GM19025 (cell line): ENCODE measurements around the gene TUBGCP3.
A peak's percentile ranks its signal among the peaks of the same experiment; 100 is the strongest.
"Not testable (repeated sequence)": the region's sequence is repeated elsewhere in the genome, so short reads cannot be mapped to it uniquely, and the experiment has no call there.

Source experiments
- ATAC-seq: cut with Tn5 transposase; IDR thresholded peaks from one replicate; pipeline ENCODE4 v1.9.1; 2021; ENCODE audit warnings: mild to moderate bottlenecking, low read depth, moderate library complexity; ENCODE audit not compliant: unreplicated experiment

TUBGCP3 gene, protein sequence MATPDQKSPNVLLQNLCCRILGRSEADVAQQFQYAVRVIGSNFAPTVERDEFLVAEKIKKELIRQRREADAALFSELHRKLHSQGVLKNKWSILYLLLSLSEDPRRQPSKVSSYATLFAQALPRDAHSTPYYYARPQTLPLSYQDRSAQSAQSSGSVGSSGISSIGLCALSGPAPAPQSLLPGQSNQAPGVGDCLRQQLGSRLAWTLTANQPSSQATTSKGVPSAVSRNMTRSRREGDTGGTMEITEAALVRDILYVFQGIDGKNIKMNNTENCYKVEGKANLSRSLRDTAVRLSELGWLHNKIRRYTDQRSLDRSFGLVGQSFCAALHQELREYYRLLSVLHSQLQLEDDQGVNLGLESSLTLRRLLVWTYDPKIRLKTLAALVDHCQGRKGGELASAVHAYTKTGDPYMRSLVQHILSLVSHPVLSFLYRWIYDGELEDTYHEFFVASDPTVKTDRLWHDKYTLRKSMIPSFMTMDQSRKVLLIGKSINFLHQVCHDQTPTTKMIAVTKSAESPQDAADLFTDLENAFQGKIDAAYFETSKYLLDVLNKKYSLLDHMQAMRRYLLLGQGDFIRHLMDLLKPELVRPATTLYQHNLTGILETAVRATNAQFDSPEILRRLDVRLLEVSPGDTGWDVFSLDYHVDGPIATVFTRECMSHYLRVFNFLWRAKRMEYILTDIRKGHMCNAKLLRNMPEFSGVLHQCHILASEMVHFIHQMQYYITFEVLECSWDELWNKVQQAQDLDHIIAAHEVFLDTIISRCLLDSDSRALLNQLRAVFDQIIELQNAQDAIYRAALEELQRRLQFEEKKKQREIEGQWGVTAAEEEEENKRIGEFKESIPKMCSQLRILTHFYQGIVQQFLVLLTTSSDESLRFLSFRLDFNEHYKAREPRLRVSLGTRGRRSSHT

DNA sequence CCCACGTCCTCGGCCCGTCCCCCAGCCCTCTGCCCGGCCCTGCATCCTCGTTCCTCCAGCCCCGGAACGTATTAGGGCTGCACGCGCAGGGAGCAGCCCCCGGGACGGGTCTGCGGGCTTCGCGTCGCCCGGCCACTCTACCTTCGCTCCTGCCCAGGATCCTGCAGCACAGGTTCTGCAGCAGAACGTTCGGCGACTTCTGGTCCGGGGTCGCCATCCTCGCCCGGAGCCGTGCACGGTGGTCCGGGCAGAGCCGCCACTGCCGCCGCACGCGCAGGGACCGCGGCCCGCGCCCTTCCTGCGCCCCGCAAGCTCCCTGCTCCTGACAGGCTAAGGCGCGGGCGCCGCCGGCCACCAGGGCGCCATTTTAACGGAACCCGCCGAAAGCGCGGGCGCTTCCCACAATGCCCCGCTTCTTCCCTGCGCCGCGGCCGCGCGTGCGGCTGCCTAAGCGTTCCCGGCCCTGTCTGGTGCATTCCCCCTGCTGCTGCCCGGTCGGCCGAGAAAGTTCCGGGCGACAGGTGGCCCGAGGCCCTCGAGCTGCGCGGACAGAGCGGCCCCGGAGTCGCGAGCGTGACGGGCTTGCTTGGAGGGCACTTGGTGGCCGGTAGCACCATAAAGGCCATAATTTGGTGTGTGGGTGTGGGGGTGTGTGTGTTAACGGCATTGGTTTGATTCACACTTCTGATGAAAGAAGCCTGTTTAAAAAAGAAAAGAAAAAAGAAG, at the start of gene TUBGCP3:
Gene TUBGCP3, minus strand, starts transcription at position 390 of the 726 bp plus-strand sequence. Its CDS starts 173 bp downstream, at position 217.
- peak; percentile 72 for ATAC-seq

DNA sequence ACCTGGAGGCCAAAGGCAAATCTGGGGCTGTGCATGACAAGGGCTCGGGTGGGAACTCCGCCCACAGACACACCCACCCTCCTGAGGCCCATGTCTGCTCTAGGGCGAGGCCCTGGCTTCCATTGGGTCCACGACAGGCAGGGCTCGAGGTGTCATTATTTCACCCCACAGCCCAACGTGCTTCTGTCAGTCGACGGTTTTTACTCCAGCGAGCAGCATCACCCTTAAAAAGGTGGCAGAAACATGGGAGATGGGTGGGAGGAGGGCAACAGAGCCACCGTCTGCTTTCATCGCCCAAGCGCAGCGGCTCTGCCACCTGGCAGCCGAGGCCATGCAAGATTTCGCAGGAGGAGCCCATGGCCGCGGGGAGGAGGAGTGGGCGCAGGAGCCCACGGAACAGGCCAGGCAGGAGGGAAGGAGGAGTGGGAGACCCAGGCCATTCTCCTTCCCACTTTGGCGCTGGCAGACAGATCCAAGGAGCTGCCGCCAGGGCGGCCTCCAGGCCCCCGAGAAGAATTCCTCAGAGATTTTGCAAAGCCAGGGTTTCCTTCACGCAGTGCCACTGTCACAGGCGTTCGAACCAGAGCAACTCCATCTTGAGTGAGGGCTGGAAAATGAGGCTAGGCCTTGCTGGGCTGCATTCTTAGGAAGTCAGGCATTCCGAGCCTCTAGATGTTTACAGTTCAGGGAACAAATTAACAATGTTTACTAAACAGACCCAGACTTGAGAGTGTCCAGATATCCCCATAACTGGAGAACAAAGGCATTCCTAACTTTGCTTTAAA, 49.3 kb upstream of the TUBGCP3 start:
- ATAC-seq: no peak

DNA sequence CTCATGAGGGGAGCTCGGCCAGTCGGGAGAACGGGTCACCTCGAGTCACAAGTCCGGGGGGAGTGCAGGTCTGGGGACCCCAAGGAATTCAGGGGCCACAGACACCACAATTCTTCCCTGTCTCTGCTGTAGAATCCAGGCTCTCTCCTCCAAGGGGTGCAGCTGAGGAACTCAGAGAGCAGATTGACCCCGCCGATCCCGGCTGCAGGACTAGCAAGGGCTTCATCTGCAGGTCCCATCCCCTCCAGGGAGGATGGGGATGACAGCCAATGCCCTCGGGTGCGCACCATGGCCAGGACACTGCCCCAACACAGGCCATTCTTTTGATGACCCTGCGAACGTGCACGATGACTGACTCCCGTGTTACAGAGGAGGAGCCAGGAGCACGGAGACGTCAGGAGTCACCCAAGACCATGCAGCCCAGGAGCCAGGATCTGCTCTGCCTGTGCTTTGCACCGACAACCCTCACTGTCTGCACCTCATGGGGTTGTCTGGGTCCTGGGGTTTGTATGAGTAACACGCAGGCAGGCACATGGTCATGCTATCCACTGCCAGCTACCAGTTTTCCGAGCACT, 48.5 kb upstream of the TUBGCP3 start:
- no peak for ATAC-seq

DNA sequence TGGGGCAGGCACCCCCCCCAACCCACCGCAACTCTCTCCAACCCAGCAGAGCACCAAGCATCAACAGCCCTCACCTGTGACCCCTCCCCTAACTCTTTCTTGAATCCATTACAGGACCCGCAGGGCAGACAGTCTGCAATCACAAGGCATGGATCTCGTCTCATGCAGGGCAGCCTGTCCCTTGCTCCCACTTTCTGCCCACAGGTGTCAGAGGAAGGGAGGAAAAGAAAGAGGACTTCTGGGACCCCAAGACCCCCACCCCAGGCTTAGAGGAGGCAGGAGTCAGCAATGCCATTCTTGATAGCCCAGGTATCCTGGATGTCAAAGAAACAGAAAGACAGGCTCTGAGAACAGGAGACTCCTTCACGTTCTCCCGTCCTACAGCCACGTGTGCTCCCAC, 47.4 kb upstream of the TUBGCP3 start:
- no peak for ATAC-seq

DNA sequence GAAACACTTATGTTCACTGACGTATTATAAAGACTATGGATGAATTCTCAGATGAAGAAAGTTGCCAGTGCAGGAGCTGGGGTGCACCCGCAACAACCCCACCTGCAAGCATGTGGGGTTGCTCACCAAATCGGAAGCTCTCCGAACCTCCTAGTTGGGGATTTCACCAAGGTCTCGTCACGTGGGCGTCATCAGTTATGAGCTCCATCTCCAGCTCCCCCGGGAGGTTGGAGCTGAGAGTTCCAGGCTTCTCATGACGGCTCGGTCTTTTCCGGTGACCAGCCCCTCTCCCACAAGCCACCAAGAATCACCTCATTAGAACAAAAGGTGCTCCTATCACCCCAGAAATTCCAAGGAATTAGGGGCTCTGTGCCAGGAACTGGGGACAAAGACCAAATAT, 46.1 kb upstream of the TUBGCP3 start:
- ATAC-seq: no peak

DNA sequence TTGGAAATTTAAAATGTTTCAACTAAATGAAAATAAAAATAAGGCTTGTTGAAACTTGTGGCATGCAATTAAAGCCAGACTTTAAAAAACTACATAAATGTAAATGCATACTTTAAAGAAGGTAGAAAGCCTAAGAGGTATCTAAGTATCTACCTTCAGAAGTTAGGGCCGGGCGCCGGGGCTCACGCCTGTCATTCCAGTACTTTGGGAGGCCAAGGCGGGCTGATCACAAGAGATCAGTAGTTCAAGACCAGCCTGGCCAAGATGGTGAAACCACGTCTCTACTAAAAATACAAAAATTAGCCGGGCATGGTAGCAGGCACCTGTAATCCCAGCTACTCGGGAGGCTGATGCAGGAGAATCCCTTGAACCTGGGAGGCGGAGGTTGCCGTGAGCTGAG, 42.3 kb upstream of the TUBGCP3 start:
- not testable (repeated sequence) for ATAC-seq

DNA sequence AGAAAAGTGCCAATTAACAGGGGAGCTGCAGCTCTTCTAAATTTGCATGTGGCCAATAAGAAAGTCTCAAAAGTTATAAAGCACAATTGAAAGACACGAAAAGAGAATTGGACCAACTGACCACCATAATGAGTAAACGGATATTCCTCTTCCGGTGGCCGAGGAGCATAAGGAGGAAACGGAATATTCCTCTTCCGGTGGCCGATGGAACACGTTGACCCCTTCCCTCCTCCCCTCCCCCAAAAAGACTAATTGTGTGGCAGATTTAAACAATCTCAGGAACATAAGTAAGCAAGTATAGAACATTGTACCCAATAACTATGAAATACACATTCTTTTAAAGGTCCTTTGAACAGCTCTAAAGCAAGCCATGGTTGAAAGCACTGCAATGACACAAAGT, 41.2 kb upstream of the TUBGCP3 start:
- ATAC-seq: no peak

DNA sequence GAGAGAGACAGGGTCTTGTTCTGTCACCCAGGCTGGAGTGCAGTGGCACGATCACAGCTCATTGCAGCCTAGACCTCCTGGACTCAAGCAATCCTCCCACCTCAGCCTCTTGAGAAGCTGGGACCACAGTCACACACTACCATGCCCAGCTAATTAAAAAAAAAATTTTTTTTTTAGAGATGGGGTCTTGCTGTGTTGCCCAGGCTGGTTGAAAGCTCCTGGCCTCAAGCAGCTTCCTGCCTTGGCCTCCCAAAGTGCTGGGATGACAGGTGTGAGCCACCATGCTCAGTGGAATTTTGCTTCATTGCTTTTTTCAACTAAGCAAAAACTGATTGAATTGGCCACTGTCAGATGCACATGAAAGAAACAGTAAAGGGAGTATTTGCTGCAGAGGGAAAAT, 39.7 kb upstream of the TUBGCP3 start:
- not testable (repeated sequence) for ATAC-seq

DNA sequence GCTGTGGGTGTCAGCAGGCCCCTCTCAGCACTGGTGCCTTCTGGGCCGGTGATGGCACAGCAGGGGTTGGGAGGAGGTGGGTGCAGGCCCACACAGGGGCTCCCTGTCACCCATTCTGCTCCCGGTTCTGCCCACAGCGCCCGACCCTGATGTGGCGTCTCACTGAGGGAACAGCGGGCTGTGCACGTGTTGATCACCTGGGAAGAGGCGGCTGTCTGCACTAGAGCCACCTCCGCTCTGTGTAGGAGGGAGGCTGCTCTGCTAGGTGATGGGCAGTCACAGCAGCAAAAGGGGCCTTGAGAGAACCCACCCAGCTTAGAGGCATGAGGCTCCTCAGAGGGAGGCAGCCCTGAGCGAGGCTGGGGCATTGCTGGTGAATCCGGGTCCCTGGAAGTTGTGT, 39.2 kb upstream of the TUBGCP3 start:
- ATAC-seq: no peak

DNA sequence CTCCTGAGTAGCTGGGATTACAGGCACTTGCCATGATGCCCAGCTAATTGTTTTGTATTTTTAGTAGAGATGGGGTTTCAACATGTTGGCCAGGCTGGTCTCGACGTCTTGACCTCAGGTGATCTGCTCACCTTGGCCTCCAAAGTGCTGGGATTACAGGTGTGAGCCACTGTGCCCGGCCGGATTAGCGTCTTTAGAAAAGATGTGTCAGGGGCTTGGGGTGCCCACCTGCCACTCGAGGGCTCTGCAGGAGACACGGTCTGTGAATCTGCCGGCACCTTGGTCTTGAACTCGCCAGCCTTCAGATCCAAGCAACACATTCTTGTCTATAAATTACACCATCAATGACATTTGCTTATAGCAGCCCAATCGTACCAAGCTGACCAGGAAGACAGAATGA, 38.8 kb upstream of the TUBGCP3 start:
- no peak for ATAC-seq

DNA sequence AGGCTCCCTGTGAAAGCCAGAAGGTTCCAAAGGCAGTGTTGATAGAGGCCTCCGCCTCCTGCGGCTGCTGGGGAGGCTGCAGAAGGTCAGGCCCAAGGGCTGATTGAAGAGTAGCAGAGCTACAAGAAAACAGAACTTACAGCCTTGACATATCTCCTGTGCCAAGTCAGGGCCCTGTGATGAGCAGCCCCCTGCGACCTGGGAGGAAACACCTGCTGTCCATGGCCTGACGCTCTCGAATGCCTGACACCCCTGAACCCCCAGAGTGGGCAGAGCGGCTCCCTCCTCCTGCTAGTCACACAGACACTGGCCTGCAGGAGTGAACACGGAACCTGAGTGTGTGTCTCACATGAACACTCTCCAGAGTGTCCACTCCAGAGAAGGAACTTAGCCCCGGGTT, 38.2 kb upstream of the TUBGCP3 start:
- no peak for ATAC-seq

DNA sequence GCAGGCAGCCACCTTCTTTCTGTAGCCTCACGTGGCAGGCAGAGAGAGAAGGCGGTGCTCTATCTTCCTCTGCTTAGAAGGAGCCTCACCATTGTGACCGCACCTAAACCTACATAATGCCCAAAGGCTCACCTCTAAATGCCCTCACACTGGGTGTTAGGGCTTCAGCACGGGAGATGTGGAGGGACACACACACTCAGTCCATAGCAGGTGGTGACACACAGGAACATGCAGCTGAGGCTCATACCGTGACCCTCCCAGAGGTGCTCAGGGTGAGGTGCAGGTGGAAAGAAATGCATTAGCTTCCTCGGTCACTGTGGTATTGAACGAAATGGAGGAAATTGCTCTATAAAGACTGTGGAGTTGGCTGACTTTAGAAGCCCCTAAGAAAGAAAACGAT, 37.7 kb upstream of the TUBGCP3 start:
- ATAC-seq: no peak

DNA sequence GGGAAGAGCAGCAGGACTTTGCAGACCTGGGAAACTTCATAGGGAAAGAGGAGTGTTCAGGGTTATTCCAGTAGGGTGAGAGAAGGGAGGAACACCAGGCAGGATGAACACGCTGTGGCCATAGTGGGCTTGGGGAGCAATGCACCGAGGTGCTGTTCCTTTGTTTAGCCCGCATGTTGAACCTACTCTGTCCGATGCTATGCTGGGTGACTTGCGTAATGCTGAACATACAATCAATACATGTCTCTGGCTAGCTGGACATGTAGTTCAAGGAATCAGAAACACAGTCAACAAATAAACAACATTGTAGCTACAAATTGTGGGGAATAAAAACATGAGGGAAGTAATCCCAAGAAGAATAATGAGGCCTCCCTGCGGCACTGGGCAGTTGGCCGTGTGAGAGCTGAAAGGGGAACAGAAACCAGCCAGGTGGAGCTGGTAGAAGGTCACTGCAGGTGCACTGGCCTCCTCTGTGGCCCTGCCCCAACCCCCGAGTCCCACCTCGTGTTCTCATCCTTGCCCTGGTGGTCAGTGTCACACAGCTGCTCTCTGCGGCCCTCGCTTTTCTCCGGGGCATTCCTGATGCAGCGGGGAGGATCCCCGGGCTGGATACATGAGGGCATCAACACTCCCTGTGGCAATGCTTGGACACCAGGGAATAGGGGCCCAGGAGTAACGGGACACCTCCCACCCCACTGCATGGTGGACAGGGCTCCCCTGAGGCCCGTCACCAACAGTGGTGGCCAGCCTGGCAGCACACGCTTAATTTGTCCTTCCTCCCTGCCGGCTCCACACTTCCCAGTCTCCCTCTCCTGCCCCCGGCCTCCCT, 36.9 kb upstream of the TUBGCP3 start:
- ATAC-seq: no peak

DNA sequence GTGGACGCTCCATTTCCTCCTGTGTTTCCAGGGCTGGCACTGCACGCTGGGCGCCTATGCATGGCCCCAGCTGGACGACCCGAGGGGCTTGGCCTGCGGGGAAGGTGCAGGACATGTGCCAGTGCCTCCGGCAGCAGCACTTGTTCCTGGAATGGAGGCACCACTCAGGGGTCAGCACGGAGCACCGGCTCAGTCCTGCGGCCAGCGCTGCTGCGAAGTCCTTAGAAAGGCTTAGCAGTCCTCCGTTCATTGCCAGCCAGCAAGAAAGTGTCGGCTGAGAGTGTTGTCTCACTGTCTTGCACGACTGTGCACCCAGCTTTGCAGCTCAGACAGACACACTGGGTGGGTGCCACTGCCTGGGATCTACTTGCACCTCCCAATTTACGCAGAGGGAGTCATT, 36.1 kb upstream of the TUBGCP3 start:
- no peak for ATAC-seq

DNA sequence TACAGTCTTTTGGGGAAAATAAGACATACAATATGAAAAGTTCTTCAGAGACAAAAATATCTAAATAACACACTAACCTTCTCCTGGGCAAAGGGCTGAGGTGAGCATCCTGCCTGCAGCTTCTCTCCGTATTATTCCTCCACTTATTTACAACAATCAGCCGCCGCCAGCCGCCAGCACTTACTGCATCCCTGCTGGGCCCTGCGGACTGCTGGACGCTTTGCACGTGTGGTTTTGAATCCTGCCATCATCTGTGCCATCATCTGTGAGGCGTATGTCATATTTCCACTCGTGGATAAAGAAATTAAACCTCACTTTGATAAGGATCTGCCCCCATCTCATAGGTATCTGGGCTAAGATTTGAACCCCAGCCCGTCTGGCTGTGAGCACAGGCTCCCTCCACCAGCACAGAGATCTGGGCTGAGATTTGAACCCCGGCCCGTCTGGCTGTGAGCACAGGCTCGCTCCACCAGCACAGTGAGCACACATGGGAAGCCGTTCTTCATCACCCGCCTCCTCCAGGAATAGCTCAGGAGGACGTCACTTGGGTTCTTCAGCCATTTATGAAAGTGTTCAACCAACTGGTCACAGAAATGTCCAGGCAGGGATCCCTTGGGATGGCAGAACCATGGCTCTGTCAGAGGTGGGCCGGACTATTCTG, 35.2 kb upstream of the TUBGCP3 start:
- ATAC-seq: no peak

DNA sequence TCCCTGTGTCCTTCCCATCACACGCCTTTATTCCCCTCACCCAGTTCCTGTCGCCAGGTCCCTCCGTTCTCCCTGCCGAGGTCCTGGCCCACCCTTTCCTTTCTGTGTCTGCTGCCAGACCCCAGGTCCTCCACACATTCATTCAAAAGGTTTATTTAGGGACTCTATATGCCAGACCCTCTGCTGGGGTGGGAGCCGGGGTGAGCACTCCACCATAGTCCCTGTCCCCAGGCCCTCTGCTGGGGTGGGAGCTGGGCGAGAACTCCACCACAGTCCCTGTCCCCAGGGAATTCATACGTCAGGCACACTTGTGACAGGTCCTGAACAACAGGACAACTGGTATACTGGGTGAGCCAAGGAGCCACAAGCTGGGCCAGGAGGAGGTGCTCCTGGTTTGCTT, 34.4 kb upstream of the TUBGCP3 start:
- no peak for ATAC-seq

DNA sequence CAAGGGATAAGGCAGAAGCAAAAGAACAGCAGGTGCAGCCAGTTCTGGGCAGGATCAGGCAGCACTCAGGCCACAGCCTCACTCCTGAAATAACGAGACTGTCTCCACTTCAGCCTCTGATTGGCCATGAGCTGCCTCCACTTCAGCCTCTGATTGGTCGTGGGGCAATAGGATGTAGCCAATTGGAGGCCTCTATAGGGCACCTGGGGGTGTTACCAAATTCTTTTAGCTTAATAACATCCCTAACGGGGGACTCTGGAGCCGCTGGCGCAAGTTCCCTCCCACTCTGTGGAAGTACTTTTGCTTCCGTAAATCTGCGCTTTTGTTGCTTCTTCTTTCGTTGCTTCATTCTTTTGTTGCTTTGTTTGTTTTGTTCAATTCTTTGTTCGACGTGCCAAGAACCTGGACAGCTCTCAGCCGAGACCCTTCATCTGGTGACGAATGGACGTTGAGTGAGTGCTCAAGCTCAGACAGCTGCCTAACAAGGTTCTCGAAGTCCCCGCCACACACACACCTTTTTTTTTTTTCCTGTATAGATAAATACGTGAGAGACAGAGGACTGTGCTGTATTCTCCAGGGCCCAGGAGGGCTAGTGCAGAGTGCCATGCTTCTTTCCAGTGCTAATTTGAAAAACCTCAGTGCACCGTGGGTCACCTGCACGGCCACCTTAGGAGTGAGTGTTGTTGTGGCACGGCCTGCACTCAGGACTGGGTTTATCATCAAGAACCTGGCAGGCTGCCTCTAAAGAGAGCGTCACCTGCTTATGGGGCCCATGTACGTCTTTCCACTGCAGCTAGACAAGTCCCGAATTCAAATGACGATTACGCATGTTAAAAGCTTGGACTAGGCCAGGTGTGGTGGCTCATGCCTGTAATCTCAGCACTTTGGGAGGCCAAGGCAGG, 32.0 kb upstream of the TUBGCP3 start:
- ATAC-seq: peak; percentile 91
